Embryonic facial prominence (tissue), 1 donor: ENCODE data around the gene ABCA8.

Experiments
- DNase-seq: peaks from one replicate; pipeline ENCODE4 v3.0.0-alpha.2; 2016; ENCODE audit errors: extremely low spot score

Gene ABCA8

DNA sequence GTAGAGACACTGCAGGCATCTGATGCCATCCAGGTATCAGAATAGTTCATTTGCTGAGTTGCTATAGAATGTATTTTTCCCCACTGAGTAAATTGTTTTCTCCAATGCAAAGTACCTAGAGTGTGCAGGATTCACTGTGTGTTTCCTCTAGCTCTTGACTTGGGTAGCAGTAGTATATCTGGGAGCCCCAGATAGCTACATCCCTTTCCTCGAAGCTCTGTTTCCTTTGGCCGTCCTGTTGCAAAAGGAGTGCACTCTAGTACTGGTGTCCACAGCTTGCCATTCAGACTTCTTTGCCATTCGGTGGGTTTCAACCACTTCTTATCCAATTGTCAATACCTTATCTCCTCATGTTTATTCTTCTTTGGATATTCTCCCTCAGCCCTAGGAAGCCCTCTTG lies 12.8 kb downstream of the ABCA8 start:
- no peak for DNase-seq

DNA sequence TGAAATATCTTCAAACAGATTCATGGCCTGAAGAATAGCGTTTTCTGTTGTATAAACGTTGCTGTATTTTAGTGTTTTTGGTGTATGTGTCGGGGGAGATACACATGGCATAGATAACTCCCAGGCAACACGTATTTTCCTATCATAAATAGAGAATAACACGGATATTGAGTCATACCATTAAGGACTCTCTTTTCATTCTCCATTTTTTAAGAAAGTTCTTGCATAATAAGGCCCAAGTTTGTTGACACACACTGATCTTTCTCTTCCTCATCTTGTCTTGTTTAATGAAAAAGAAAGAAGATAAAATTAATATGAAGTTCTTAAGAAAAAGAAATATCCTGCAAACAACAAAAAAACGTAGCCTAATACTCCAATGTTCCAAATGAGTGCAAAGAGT lies 13.4 kb downstream of the ABCA8 start:
- DNase-seq: no peak

DNA sequence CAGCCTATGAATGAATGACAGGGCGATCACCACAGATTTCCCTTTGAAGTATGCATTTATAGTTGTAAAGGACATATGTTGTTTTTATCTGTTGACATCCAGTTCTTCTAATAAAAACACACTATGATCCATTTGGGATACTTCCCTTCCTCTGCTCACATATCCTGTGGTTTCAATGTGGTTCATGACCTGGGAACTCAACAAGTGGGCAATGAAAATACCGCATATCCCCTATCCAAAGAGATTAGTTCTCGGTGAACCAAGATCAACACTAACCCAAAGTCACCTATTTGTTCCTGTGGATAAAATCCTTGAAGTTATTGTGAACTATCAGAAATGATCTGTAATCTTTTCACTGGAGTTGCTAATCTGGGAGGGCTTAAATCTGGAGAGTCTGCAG lies 16.0 kb downstream of the ABCA8 start:
- no peak for DNase-seq

GRCh38 chr17:68937890-68938514 lies 17.2 kb downstream of the ABCA8 start:
- no peak for DNase-seq

DNA sequence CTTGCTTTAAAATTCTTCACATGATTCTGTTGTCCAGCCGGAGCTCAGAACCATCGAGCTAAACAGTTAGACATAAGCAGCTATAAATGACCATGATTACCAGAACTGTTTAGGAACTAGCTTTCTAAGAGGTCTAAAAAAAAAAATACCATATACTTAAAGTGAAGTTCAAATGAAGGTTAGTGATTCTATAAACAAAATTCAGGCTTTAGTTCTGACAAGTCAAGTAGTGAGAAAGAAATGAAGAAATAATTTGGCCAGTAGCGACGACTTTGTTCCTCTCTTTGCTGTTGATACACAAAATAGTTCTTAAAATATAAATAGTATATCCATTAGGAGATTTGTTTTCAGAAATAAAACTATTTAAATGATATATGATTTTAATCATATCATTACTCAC lies 27.7 kb downstream of the ABCA8 start:
- DNase-seq: no peak

- DNase-seq: no peak
These were observed 30.1 kb downstream of the ABCA8 start for GRCh38 chr17:68924793-68925720.

GRCh38 chr17:68910789-68911431 lies 44.3 kb downstream of the ABCA8 start:
- no peak for DNase-seq

DNA sequence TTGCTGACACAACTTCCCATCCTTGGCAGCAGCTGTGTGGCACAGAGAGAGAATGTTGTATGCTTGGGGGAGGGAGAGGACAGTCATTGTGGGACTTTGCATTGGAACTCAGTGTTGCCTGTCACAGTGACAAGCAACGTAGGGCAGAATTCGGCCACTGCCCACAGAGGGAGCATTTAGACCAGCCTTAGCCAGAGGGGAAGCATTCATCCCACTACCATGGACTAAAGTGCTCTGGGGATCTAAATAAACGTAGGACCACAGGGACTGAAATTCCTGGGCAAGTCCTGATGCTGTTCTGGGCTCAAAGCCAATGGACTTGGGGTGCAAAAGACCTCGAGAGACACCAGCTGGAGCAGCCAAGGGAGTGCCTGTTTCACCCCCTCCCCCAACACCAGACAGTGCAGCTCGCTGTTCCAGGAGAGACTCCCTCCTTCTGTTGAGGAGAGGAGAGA lies 44.9 kb downstream of the ABCA8 start:
- DNase-seq: no peak

GRCh38 chr17:68909066-68909465 lies 46.1 kb downstream of the ABCA8 start:
- DNase-seq: no peak

GRCh38 chr17:68908045-68908444 lies 47.1 kb downstream of the ABCA8 start:
- no peak for DNase-seq

DNA sequence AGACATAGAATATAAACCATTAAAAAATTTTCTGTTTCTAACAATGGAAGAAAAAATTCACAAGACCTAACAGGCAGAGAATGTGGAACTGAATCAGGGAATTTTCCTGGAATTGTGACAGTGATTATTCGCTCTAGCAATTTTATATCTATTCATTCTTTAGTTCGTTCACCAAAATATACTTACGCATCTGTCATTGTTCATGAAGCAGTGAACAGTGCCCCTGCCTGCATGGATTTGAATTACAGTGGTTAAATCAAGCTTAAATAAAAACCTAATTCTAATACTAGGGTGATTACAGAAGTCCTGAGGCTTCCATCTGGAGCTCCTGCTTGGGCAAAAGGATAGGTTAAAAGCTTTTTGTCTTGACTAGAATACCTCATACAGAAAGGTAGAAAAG lies 48.6 kb downstream of the ABCA8 start:
- DNase-seq: no peak

- DNase-seq: no peak
These were observed 51.9 kb downstream of the ABCA8 start for GRCh38 chr17:68903286-68903685.

DNA sequence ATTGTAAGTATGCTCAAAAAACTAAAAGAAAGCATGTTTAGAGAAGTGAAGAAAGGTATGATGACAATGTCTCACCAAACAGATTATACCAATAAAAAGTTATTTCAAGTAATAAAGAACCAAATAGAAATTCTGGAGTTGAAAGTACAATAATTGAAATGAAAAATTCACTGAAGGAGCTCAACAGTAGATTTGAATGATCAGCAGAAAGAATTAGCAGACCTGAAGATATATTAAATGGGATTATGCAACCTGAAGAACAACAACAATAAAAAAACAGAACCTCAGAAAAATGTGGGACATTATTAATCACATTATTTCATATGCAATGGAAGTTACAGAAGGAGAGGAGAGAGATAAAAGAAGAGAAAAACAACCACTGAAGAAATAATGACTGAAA lies 57.6 kb downstream of the ABCA8 start:
- DNase-seq: no peak

DNA sequence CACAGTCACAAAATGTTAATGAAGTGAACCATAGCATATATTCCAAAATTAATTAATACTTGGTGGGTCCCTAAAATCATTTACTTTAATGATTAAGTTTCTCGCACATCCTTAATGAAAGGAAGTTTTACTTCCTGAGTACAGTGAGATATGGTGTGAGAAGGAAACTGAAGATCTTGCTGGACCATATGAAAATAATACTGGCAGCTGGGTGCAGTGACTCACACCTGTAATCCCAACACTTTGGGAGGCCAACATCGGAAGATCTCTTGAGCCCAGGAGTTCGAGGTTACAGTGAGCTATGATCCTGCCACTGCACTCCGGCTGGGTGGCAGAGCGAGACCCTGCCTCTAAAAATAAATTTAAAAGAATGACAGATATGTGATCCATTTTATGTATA lies 62.5 kb downstream of the ABCA8 start:
- no peak for DNase-seq

GRCh38 chr17:68892193-68892592 lies 63.0 kb downstream of the ABCA8 start:
- DNase-seq: no peak

DNA sequence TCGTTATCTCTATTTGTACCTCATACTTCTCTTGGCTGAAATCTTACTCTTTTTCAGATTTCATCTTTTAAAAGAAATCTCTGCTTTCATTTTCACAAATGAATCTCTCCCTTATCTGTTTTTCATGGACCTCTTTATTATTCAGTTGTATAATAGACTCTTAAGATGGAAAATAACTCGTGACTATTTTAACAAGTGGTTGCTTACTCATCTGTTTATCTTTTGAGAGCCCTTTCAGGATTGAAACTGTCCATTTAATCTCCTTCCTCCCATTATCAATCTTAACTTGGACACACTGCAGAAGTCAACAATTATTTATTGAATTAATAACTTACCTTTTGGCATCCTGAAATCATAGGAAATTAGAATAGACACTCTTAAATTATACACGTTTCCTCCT lies 68.8 kb downstream of the ABCA8 start:
- DNase-seq: no peak

DNA sequence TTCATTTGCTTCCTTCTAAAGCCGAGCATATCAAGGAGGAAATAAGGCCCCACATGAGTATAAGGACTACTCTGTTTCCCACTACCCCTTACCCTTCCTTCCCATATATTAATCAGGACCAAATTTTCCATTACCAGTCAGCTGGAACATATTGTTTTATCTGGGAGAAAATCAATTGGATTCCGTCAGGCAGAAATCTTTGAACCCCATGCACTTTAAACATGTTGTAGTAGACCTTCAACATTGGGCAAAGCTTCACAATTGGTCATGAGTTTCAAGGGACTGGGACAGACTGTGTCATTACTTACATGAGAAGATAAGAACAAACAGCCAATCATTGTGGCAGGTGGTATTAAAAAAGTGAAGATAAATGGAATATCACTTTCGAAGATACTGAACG lies 70.3 kb downstream of the ABCA8 start:
- DNase-seq: no peak

GRCh38 chr17:68878226-68878885 lies 76.8 kb downstream of the ABCA8 start:
- no peak for DNase-seq

GRCh38 chr17:68871447-68871846 lies 83.7 kb downstream of the ABCA8 start:
- no peak for DNase-seq

DNA sequence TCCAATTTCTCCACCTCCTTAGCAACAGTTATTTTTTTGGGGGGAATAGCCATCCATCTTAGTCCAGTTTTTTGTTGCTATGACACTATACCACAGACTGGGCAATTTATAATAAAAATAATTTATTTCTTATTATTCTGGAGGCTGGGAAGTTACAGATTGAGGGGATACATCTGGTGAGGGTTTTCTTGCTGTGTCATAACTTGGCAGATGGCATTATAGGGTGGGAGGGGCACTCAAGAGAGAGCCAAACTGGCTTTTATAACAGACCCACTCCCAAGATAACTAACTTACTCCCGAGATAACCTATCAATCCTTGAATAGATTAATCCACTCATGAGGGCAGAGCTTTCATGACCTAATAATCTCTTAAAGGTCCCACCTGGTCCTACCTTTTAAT lies 84.2 kb downstream of the ABCA8 start:
- DNase-seq: no peak

DNA sequence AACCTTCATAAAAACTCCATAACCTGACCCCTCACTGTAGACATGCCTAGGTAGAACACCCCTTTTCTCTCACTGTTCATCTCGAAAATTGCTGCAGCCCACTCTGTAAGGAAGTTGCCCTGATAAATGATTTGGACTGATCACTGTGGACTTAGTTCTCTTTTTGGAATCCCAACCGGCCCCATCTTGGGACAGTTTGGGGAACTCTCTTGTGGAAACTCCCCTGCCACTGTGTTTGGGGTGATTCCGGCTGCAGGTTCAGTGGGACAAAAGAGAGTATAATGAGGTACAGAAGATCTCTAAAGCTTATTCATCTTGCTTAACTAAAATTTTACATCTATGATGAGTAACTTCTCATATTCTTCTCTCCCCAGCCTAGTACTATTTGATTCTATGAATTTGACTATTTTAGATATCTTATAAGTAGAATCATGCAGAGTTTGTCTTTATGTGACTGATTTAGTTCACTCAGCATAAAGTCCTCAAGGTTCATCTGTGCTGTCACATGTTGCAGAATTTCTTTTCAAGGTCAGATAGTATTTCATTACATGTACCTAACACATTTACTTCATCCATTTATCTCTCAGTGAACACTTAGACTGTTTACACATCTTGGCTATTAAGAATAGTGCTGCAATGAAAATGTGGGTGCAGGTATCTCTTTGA lies 84.9 kb downstream of the ABCA8 start:
- DNase-seq: no peak

DNA sequence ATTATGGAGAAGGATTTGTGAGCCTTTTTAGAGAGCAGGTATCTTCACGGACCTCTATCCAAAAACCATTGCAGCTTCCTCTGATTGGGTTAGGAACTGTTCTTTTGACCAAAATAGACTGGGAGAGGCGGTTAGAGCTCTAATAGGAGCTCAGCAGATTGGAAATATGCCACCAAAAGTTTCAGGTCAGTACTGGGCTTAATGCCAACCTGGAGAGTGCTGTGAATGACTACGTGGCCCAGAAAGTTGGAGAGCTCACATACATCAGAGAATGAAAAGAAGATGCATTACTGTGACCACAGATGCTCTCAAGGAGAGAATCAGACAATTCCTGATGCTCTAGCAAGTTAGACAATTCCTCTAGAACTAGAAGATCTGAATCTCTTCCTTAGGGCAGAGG lies 86.5 kb downstream of the ABCA8 start:
- DNase-seq: no peak
